ENCODE measurements around the gene ABCC3.

ABCC3 gene

GRCh38 chr17:50605429-50605828 is 29.3 kb upstream of the ABCC3 start:
- no peak for DNase-seq

GRCh38 chr17:50607522-50608175 is 27.0 kb upstream of the ABCC3 start:
- DNase-seq = no peak

- no peak for DNase-seq
These were observed 25.8 kb upstream of the ABCC3 start for GRCh38 chr17:50608700-50609379.

- DNase-seq = no peak
These were observed 25.2 kb upstream of the ABCC3 start for GRCh38 chr17:50609380-50610074.

DNA sequence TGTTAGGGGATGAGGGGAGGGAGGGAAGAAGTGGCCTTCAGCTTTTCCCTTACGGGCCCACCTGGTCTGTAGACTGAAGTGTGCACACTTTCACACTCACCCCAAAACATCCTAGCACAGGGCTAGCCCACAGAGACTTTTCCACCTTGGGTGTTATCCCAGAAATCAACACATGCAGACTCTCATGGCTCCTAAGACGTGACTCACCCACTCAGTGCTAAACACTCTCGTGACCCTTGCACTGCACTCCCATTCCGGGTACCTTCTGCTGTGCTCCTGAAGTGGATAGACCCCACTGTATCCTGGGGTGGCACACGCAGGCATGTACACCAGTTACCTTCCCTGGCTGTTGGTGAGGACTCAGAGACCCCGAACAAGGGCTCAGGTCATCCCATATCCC is 23.0 kb upstream of the ABCC3 start:
- no peak for DNase-seq

DNA sequence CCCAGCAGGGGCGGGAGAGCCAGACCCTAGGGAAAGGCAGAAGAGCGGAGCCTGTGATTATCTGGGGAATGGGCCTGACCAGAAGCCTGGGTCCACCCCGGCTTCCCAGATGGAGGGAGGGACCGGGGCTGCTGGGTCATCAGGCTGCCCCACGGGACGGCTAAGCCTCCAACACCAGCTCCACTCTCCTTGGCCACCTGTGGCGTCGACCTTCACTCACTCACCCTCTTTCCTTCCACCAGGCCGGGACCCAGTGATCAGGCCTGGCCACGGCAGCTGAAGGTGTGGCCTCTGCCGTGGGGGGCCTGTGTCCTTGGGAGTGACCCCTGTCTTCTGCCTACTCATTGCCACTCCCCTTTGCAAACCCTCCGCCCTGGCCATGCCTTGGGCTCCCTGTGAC is 22.4 kb upstream of the ABCC3 start:
- no peak for DNase-seq

DNA sequence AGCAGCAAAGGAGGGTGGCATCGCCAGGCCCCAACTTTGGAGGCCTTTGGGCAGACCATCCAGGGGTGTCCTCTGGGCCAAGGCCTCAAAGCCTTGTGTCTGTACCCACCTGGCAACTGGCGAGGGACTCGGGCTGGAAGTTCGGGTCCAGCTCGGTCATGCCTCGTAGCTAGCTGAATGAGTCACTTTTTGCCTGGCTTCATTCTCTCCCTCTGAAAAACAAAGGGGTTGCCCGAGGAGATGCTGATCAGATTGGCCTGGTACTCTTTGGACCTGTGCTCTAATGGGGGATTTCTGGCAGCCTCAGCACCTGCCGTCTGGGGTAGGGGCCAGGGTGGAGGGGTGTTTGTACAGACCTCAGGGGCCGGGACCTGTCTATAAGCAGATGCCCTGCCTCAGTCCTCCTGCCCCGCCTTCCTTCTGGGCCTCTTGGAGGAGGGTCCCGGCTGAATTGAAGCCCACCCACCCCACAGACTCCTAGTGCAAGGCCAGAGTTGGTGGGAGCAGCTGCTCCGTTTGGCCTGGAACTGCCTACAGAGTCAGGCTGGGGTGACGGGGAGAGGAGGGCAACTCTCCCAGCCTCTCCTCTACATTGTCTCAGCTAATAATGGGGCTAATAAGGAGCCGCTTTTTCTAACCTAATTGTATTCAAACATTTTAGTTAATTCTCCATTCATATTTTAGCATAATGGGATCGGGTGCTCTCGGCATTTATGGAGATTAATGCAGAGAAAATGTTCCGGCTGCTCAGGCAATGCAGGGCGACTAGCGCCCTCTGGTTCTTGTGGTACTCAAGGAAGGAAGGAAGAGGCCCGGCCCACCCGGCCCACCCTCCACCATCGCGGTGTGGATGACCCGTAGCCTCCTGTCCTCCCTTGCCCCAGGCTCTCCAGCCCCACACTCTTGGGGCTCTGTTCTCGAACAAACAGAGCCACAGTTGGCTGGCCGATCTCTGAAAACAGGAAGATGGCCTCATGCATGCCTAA is 21.4 kb upstream of the ABCC3 start:
- DNase-seq = no peak

- no peak for DNase-seq
These were observed 20.1 kb upstream of the ABCC3 start for GRCh38 chr17:50614471-50615051.

DNA sequence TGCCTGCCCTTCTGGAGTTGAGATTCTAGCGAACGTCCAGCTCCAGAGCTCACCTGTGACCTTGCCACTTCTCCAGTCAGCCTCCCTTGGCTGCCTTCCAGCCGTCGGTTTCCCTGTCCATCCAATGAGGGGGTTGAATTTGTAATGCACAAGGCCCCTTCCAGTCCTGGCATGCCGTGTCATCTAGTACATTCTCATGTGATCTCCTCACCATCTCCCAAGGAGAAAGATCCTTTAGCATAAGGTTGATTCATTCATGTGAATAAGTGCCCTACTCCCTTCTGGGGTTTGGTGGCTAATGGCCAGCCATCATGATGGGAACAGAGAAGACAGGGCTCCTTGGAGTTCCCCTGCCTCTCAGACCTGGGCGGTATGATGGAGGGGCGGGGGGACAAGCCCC is 18.9 kb upstream of the ABCC3 start:
- DNase-seq = no peak

DNA sequence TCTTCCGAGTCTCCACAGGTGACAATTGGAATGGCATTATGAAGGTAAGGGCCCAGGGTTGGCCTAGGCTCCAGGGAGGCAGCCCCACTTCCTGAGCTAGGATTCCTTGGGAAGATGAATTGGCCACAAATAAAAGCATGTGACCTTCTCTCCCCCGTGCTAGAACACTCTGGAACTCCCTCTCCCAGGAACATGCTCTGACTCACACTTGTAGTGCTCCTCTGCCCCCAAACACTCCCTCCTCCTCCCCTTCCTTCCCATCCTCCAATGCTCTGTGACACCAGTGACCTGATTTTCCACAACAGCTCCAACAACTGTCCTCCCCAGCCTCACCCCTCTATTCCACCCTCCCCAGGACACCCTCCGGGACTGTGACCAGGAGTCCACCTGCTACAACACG is 16.4 kb upstream of the ABCC3 start:
- DNase-seq = no peak

- no peak for DNase-seq
These were observed 15.7 kb upstream of the ABCC3 start for GRCh38 chr17:50618941-50619340.

DNA sequence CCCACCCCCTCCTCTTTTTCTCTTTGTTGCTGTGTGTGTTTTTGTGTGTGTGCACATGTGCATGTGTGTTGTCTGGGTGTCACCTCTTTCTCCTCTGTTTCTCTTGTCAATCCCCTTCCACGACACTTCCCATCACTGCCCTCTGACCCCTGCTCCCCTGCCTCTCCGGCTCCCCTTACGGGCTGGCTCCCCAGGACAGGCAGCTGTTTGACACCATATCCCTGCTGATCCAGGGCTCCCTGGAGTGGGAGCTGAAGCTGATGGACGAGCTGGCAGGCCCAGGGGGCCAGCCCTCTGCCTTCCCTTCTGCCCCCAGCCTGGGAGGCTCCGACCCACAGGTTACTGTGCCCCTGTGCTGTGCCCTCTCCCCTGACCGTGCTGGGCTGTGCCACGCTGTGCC is 15.2 kb upstream of the ABCC3 start:
- DNase-seq = no peak

- DNase-seq = no peak
These were observed 14.4 kb upstream of the ABCC3 start for GRCh38 chr17:50620237-50620636.

- no peak for DNase-seq
These were observed 13.8 kb upstream of the ABCC3 start for GRCh38 chr17:50620858-50621257.

DNA sequence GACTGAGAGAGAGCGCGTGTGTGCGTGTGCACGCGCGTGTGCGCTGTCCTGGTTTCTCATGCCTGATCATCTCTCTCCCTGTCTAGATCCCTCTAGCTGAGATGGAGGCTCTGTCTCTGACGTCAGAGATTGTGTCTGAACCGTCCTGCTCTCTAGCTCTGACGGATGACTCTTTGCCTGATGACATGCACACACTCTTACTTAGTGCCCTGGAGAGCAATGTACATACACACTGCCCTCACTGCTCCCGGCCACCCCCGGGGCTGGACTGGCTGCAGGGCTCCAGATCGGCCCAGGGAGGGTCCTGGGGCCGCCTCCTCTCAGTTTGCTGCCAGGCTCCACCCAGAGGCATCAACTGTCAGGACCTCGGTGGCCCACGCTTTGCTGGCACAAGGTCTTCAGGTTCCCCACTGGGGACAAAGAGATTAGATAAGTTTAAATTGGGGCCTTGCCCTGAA is 13.1 kb upstream of the ABCC3 start:
- no peak for DNase-seq

DNA sequence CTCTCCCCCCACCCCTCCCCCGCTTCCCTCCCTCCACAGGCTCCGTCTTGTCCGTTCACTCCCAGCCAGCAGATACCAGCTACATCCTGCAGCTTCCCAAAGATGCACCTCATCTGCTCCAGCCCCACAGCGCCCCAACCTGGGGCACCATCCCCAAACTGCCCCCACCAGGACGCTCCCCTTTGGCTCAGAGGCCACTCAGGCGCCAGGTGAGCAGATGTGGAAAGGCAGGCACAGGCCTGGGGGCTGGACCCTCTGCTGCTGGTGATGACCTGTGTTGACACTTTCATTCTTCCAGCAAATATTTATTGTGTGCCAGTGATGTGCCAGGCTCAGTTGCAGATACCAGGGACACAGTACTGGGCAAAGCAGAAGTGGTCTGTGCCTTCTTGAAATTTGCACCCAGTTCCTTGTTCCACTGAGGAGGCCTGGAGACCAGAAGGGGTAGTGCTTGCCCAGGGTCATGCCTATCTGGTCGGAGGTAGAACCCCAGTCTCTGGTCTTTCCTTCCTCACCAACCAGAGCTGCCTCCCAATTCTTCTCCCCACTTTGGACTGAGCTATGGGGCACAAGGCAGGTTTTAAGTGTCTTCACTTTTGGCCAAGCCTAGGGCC is 10.3 kb upstream of the ABCC3 start:
- DNase-seq = no peak

GRCh38 chr17:50625032-50625871 is 9.4 kb upstream of the ABCC3 start:
- no peak for DNase-seq

- DNase-seq = peak; percentile 6
These were observed 8.6 kb upstream of the ABCC3 start for GRCh38 chr17:50626037-50626574.

DNA sequence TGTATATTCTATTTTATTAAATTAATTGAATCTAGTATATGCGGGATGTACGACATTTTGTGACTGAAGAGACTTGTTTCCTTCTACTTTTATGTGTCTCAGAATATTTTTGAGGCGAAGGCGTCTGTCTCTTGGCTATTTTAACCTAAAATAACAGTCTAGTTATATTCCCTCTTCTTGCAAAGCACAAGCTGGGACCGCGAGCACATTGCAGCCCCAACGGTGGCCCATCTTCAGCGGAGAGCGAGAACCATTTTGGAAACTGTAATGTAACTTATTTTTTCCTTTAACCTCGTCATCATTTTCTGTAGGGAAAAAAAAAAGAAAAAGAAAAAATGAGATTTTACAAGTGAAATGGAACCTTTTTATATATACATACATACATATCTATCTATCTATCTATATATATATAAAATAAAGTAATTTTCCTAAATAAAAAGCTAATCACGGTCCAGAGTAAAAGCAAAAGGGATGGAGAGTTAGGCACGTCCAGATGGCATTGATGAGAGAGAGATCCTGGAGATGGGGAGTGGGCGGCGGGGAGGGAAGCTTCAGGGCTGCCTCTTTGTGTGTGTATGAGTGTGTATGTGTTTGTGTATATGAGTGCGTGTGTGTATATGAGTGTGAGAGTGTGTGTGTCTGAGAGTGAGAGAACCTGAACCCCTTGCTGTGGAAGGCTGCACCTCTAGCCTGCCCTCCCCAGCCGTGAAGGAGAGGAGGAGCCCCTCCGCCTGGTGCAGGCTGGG is 7.5 kb upstream of the ABCC3 start:
- DNase-seq = no peak
